ENCODE measurements around the gene UGT1A4.

UGT1A4 gene

DNA sequence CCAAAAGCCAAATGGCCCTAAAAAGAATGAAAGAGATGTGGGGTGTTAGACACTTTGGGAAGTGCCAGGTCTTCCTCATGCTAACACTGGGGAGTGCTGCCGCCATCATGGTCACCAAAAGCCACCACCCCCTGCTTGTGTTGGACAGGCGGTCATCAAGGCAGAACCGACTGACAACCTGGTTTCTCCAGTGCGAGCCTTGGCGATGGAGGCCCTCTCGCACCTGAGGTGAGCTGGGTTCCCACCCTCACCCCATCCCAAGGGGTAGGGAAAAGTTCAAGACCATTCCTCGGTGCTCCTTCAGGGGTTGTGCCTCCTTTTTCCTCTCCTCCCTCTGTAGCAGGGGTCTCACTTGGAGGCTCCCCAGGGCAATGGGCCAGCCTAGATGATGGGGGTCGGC, 93.2 kb downstream of the UGT1A4 start:
- DNase-seq (ENCODE audit: low read depth) = no peak

GRCh38 chr2:233813236-233814055, 94.9 kb downstream of the UGT1A4 start:
- no peak for DNase-seq (ENCODE audit: low read depth)

- DNase-seq (ENCODE audit: low read depth) = no peak
Measured at GRCh38 chr2:233814056-233814835, 95.7 kb downstream of the UGT1A4 start.

DNA sequence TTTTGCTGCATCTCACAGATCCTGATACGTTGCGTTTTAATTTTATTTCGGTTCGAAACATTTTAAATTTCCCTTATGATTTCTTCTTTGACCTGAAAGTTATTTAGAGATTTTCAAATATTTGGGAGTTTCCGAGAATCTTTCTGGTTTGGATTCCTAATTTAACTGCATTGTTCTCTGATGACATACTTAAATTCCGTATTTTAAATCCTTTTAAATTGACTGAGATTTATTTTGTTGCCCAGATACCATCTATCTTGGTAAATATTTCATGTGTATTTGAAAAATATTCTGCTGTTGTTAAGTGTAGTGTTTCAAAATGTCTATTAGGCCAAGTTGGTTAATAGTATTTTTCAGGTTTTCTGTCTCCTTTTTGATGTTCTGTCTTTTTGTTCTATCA, 97.3 kb downstream of the UGT1A4 start:
- no peak for DNase-seq (ENCODE audit: low read depth)

- DNase-seq (ENCODE audit: low read depth) = no peak
Measured at GRCh38 chr2:233816334-233816733, 97.8 kb downstream of the UGT1A4 start.

DNA sequence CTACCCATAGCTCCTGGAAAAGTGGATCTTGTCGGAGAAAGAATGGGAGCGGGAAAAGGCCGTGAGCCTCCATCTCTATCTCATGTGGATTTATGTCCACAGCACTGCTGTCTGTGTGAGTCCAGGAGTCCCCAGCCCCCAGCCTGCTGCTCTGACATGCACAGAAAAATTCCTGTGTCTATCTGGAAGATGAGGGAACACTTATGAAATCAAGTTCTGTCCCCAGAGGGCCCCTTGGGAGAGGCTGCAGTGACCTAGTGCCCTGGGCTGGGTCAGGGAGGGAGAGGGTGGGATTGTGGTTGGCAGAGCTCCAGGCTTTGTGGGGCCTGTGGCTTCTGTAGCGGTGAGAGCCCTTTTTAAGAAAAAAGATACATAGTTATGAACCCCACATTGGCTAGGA, 98.2 kb downstream of the UGT1A4 start:
- DNase-seq (ENCODE audit: low read depth) = no peak

GRCh38 chr2:233817361-233817911, 98.9 kb downstream of the UGT1A4 start:
- DNase-seq (ENCODE audit: low read depth) = no peak

- DNase-seq (ENCODE audit: low read depth) = no peak
Measured at GRCh38 chr2:233817995-233818638, 99.6 kb downstream of the UGT1A4 start.

- no peak for DNase-seq (ENCODE audit: low read depth)
Measured at GRCh38 chr2:233818639-233819621, 100.4 kb downstream of the UGT1A4 start.

DNA sequence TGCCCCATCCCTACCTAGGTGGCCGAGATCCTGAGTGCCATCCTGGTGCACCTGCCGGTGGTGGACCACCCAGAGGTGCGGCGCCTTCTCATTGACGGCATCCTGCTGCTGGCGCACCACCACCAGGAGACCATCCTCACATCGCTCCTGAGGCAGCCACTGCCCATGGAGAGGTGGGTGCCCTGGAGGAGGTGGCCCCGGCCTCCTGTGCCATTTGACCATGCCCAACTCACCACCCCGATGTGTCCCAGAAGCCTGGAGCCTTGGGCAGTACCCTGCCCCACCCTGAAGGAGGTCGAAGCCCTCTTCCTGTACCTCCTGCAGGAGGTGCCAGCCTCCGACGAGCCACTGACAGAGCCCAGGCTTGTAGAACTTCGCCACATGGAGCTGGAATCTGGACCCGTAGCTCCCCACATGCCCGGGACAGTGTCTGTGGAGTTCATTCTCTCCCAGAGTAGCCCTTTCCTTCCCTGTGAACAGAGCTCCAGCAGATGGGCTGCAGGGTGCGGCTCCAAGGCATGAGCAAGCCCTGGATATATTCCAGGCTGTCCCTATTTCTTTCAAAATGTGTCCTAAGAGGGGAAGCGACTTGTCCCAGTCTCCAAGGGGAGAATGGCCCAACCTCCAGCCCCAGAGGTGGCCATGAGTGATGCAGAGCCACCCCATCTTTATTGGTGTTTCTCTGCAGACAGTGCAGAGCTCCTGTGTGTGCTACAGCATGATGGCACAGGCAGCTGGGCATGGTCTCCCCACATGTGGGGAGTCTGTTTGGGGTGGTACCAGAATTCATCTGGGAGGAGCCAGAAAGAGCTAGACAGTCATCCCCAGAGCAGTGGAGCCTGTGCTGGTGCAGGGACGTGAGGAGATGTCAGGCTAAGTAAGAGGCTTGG, 101.6 kb downstream of the UGT1A4 start:
- no peak for DNase-seq (ENCODE audit: low read depth)

DNA sequence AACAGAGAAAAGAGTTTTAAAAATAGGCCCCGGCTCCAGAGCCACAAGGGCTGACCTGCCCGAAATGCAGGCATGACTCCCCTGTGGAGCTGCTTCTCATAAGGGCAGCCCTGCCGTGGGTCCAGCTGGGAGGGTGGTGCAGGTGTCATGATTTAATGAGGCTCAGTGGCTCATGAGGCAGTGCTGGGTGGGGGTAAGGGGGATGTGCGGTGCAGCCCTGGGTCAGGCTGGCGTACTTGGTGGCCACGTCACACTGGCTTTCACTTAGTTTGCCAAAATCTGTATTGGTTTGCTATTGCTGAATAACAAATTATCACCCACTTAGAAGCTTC, 102.2 kb downstream of the UGT1A4 start:
- no peak for DNase-seq (ENCODE audit: low read depth)

DNA sequence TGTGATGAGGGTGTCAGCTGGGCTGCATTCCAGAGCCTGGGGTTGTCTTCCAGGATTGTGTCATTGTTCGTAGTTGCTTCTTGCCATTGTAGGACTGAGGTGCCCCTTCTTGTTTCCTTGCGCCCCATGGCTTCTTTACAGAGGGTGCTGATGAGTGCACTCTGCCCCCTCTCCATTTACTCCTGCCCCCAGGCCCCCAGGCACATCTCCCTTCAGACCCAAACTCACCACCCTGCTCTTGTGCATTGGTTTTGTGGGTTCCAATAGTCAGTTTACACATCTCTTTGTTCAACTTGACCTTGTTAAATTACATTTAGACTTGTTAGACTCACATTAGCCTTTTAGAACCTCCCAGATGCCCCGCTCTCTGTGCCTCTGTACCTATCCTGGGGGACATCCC, 102.7 kb downstream of the UGT1A4 start:
- no peak for DNase-seq (ENCODE audit: low read depth)

GRCh38 chr2:233821709-233822100, 103.2 kb downstream of the UGT1A4 start:
- DNase-seq (ENCODE audit: low read depth) = no peak

DNA sequence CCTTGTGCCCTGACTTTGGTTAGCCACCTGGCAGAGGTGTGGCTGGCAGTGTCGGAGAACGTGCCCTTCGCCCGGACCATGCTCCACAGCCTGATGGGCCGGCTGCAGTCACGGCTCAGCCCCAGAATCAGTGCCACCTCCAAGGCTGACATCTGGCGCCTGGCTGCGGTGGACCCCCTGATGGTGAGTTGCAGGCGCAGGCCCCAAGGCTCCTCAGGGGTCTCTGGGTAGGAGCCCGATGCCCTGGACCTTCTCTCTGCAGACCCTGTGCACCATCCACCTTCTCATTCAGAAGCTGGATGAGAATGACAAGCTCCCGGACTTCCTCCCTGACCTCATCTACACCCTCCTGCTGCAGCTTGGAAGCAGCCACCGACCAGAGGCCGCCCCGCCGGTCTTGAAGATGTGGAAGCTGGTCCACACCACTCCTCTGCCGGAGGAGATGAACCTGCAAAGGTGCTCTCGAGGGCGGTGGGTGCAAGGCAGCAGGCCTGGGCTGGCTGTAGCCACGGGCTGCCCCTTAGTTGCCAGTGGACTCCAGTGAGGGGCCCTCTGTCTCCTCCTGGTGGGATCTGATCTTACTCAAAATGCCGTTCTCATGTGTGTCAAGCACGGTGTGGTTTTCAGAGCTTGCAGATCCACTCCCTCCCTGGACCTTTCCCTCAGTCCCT, 103.7 kb downstream of the UGT1A4 start:
- DNase-seq (ENCODE audit: low read depth) = no peak
